ENCODE data around the gene TFEB.

Gene TFEB

DNA sequence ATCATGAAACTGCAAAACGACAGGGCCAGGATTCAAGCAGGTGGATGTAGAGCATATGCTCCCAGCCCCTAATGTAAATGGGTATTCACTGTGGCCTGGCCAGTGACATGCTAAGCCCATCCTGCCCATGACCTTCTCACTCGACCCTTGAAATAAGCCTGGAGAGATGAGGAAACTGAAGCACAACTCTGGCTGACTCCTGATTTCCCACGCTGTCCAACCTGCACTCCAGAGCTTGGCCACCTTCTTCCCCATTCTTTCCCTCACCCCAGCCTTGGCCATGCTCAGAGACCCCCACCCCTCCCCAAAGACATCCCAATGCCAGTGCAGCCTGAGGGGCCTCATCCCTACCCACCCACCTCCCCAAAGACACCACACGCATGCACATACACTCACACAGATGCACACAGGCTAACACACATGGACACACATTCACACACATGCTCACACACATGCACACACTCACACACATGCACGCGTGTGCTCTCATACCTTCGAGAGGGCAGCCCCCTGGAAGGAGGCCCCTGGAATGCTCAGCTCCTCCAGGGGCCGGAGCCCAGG is 12.4 kb downstream of the TFEB start:
- H3K36me3 ChIP-seq (ENCODE audit: control insufficient read depth, insufficient read depth, low read length): no peaks in the 10 kb centered on the region
- WGBS, 2 experiments: 90 to 95% methylated on average over 8 of the region's 8 CpGs
- no peak overlapping the region for H3K27ac ChIP-seq (ENCODE audit: insufficient read depth, low read depth, low read length, poor library complexity, severe bottlenecking)
- no peaks in the 10 kb centered on the region for H3K4me1 ChIP-seq (ENCODE audit: control insufficient read depth, insufficient read depth, low read length)
- no peak overlapping the region for H3K4me3 ChIP-seq (ENCODE audit: insufficient read depth, low read depth, low read length)
- no peaks in the 10 kb centered on the region for H3K27me3 ChIP-seq (ENCODE audit: control insufficient read depth, insufficient read depth, low read length, poor library complexity, severe bottlenecking)
- no peaks in the 10 kb centered on the region for H3K9me3 ChIP-seq (ENCODE audit: control insufficient read depth, low read length)

DNA sequence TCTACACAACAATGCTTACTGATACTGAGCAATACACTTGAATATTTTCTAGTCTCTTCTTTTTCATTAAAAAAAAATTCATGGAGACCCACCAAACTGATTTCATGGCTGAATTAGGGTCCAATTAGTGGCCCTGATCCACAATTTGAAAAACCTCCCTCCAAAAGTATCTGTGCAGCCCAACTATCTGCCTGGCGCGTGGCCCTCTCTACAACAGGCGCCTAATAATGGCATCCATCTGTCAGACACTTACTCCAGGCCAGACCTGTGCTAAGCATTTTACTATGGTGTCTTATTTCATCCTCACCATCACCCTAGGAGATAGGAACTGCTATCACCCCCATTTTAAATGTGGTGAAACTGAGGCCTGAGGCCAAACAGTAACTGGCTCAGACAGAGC is 14.0 kb downstream of the TFEB start:
- Histone ChIP-seq H3K4me1 (ENCODE audit: control insufficient read depth, insufficient read depth, low read length) (no peaks in the 10 kb centered on the region), H3K9me3 (ENCODE audit: control insufficient read depth, low read length) (no peaks in the 10 kb centered on the region), H3K27ac (ENCODE audit: insufficient read depth, low read depth, low read length, poor library complexity, severe bottlenecking) (no peak overlapping the region), H3K27me3 (ENCODE audit: control insufficient read depth, insufficient read depth, low read length, poor library complexity, severe bottlenecking) (no peaks in the 10 kb centered on the region), H3K4me3 (ENCODE audit: insufficient read depth, low read depth, low read length) (no peak overlapping the region), H3K36me3 (ENCODE audit: control insufficient read depth, insufficient read depth, low read length) (no peaks in the 10 kb centered on the region)
- 95 to 96% methylated on average over 3 of the region's 3 CpGs for WGBS, 2 experiments

DNA sequence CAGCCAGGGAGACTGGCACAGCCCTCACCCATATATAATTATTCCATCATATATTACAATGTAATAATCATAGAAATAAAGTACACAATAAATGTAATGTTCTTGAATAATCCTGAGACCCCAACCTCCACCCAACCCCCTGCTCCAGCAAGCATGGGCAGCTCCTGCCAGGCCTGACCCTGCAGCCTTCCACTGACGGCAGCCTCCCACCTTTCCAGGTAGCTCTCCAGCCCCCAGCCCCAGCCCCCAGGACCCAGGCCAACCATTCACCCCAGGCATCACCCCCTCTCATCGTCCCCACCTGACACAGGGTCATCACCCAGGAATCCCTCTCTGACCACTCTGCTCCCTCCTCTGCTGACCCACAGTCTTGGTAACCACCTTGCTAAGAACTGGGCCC is 14.6 kb downstream of the TFEB start:
- Histone ChIP-seq H3K27me3 (ENCODE audit: control insufficient read depth, insufficient read depth, low read length, poor library complexity, severe bottlenecking) (no peaks in the 10 kb centered on the region), H3K27ac (ENCODE audit: insufficient read depth, low read depth, low read length, poor library complexity, severe bottlenecking) (no peak overlapping the region), H3K9me3 (ENCODE audit: control insufficient read depth, low read length) (no peaks in the 10 kb centered on the region), H3K36me3 (ENCODE audit: control insufficient read depth, insufficient read depth, low read length) (no peaks in the 10 kb centered on the region), H3K4me3 (ENCODE audit: insufficient read depth, low read depth, low read length) (no peak overlapping the region), H3K4me1 (ENCODE audit: control insufficient read depth, insufficient read depth, low read length) (no peaks in the 10 kb centered on the region)
- 87 to 88% methylated on average over 2 of the region's 2 CpGs for WGBS, 2 experiments

DNA sequence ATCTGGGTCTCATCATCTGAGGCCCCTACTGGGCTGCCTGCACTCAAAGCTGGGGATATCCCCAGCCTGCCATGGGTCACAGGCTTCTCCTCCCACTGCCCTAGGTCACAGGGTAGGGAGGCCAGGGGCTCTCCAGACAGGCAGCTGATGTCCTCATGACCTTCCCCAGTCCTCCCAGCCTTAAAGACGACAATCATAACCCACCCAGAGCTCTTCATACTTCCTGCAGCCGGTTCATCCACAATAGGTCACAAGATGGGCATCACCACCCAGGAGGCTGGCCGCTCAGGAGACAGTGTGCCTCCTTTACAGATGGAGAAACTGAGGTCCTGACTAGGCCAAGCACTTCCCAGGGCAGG is 15.2 kb downstream of the TFEB start:
- Histone ChIP-seq H3K27me3 (ENCODE audit: control insufficient read depth, insufficient read depth, low read length, poor library complexity, severe bottlenecking) (no peaks in the 10 kb centered on the region), H3K4me3 (ENCODE audit: insufficient read depth, low read depth, low read length) (no peak overlapping the region), H3K27ac (ENCODE audit: insufficient read depth, low read depth, low read length, poor library complexity, severe bottlenecking) (no peak overlapping the region), H3K9me3 (ENCODE audit: control insufficient read depth, low read length) (no peaks in the 10 kb centered on the region), H3K4me1 (ENCODE audit: control insufficient read depth, insufficient read depth, low read length) (no peaks in the 10 kb centered on the region), H3K36me3 (ENCODE audit: control insufficient read depth, insufficient read depth, low read length) (no peaks in the 10 kb centered on the region)
- WGBS, 2 experiments: 91 to 95% methylated on average over 3 of the region's 3 CpGs

DNA sequence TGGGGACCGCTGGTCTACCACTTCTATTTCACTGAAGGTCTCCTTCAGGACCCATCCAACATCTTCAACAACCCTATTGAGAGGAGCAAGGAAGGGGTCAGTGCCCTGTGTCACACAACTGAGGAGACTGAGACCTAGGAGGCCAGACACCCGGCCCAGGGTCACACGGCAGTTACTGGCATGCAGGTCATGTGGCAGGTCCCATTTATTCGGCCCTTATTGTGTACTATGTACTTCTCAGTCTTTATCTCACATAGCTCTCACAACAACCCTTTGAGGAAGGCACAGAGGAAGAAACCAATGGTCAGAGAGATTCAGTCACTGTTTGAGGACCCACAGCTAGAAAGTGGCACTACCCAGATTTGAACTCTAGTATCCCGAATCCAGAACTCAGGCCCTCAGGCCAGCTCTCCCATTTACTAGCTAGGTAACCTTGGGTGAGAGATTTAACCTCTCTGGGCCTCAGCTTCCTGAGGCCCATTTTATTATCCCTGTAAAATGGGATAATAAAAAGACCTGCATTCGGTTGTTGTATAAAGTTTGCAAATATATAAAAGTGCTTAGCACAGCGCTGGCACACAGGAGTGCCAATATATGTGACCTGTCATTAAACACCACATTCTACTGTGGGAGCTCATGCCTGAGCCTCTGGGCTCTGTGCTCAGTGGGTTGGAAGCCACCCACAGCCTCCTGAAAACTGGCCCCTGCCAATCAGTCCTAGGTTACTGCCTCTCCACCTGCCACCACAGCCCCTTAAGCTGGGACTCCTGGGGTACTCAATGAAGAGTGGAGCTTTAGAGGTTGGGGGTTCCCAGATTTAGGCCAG is 15.8 kb downstream of the TFEB start:
- H3K4me3 ChIP-seq (ENCODE audit: insufficient read depth, low read depth, low read length): no peak overlapping the region
- no peaks in the 10 kb centered on the region for H3K9me3 ChIP-seq (ENCODE audit: control insufficient read depth, low read length)
- no peak overlapping the region for H3K27ac ChIP-seq (ENCODE audit: insufficient read depth, low read depth, low read length, poor library complexity, severe bottlenecking)
- H3K4me1 ChIP-seq (ENCODE audit: control insufficient read depth, insufficient read depth, low read length): no peaks in the 10 kb centered on the region
- H3K36me3 ChIP-seq (ENCODE audit: control insufficient read depth, insufficient read depth, low read length): no peaks in the 10 kb centered on the region
- WGBS, 2 experiments: 90 to 94% methylated on average over 6 to 7 of the region's 7 CpGs
- H3K27me3 ChIP-seq (ENCODE audit: control insufficient read depth, insufficient read depth, low read length, poor library complexity, severe bottlenecking): no peaks in the 10 kb centered on the region

DNA sequence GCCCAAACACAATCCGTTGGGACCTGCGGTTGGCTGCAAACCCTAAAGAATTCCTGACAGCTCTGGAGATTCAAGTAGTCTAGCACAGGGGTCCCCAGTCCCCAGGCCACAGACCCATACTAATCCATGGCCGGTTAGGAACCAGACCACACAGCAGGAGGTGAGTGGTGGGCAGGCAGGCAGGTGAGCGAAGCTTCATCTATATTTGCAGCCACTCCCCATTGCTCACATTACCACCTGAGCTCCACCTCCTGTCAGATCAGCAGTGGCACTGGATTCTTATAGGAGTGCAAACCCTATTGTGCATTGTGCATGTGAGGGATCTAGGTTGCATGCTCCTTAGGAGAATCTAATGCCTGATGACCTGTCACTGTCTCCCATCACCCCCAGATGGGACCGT is 16.6 kb downstream of the TFEB start:
- no peaks in the 10 kb centered on the region for H3K27me3 ChIP-seq (ENCODE audit: control insufficient read depth, insufficient read depth, low read length, poor library complexity, severe bottlenecking)
- no peak overlapping the region for H3K27ac ChIP-seq (ENCODE audit: insufficient read depth, low read depth, low read length, poor library complexity, severe bottlenecking)
- WGBS, 2 experiments: 85 to 89% methylated on average over 4 of the region's 5 CpGs
- H3K4me3 ChIP-seq (ENCODE audit: insufficient read depth, low read depth, low read length): no peak overlapping the region
- H3K9me3 ChIP-seq (ENCODE audit: control insufficient read depth, low read length): no peaks in the 10 kb centered on the region
- no peaks in the 10 kb centered on the region for H3K4me1 ChIP-seq (ENCODE audit: control insufficient read depth, insufficient read depth, low read length)
- H3K36me3 ChIP-seq (ENCODE audit: control insufficient read depth, insufficient read depth, low read length): no peaks in the 10 kb centered on the region

DNA sequence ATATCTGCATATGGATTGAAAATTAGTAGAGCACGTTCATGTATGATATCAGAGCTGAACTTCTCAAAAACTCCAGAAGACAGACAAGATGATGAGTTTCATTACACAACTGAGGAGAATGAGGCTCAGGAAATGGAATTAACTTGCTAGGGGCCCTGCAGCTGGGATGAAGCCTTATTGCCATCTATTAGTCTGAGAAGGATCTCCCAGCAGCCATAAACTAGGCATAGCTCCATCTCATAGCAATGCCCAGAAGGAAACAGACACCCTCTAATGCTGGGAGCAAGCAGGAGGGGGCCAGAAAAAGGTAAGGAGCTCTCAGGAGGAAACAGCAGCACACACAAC is 18.0 kb downstream of the TFEB start:
- H3K36me3 ChIP-seq (ENCODE audit: control insufficient read depth, insufficient read depth, low read length): no peaks in the 10 kb centered on the region
- 69 to 94% methylated on average over 1 of the region's 1 CpG for WGBS, 2 experiments
- no peaks in the 10 kb centered on the region for H3K4me1 ChIP-seq (ENCODE audit: control insufficient read depth, insufficient read depth, low read length)

DNA sequence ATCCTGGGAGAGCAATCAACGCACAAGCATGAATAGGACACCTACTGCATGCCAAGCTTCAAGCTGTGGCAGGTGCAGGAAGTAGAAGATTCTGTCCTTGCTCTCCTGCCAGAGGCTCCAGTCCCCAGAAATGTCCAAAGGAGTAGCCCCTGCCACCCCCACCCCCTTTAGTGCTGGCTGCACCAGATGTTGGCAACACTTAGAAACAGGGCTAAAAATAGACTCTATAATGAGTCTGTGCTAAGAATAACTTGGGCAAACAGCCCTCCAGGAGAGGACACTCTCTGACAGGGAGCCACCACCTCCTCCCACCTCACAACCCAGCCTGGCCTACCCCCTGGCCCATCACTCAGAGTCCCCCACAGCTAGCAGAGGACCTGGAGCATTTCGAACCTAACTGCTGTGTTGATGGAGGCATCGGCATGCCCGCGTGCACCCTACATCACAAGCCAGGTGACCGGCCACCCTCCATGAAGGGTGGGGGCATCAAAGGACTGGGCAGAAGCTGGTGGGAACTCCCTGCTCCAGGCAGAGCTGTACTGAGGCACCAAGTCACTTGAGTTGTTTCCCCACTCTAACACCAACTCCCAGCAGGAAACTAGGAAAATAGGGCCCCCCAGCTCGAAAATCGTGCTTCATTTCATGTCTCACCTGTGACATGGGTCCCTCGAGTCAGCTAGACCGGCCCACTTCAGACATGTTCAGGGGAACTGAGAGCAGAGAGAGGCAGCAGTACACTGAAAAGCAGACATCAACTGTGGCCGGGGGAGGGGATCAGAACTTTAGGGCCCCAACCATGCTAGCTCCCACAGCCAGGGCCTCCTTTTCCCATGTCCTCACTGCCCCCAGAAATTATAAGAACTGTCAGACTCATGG is 18.7 kb downstream of the TFEB start:
- no peak overlapping the region for H3K4me3 ChIP-seq (ENCODE audit: insufficient read depth, low read depth, low read length)
- WGBS, 2 experiments: 92% methylated on average over 11 of the region's 11 CpGs

More for the DNA sequence above, 18.0 kb downstream of the TFEB start:
- no peaks in the 10 kb centered on the region for H3K9me3 ChIP-seq (ENCODE audit: control insufficient read depth, low read length)
- H3K27me3 ChIP-seq (ENCODE audit: control insufficient read depth, insufficient read depth, low read length, poor library complexity, severe bottlenecking): no peaks in the 10 kb centered on the region
- no peak overlapping the region for H3K27ac ChIP-seq (ENCODE audit: insufficient read depth, low read depth, low read length, poor library complexity, severe bottlenecking)
- no peak overlapping the region for H3K4me3 ChIP-seq (ENCODE audit: insufficient read depth, low read depth, low read length)

DNA sequence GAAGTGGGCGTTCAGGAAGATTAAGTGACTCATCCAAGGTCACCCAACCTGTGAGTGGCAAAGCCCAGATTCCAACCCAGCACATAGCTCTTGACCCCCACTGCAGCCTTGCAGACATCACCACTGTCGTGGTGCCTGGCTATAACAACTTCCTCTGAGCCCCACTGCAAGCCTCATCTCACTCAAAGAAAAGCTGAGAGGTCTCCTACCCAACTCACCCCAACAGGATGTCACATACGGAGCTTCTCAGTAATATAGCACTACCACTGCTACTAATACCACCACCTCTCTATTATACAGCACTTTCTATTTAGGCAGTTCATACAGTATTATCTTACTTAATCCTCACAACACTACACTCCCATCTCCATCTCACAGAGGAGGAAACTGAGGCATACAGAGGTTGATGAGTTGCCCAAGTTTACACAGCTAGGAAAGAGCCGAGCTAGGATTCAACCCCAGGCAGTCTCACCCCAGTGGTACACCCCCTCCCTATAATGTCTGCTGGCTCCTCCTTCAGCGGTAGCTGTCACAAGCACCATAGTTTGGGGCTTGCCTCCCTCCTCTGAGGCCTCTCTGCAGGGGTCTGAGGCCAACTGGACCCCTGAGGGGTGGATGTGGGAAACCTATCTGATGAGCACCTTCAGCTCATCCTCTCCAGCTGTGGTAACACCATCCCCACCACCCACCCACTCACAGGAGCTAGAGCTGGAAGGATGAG is 19.5 kb downstream of the TFEB start:
- H3K4me1 ChIP-seq (ENCODE audit: control insufficient read depth, insufficient read depth, low read length): no peaks in the 10 kb centered on the region
- H3K27ac ChIP-seq (ENCODE audit: insufficient read depth, low read depth, low read length, poor library complexity, severe bottlenecking): no peak overlapping the region
- H3K36me3 ChIP-seq (ENCODE audit: control insufficient read depth, insufficient read depth, low read length): no peaks in the 10 kb centered on the region
- WGBS, 2 experiments: 81 to 85% methylated on average over 5 of the region's 5 CpGs
- H3K4me3 ChIP-seq (ENCODE audit: insufficient read depth, low read depth, low read length): no peak overlapping the region
- no peaks in the 10 kb centered on the region for H3K27me3 ChIP-seq (ENCODE audit: control insufficient read depth, insufficient read depth, low read length, poor library complexity, severe bottlenecking)
- no peaks in the 10 kb centered on the region for H3K9me3 ChIP-seq (ENCODE audit: control insufficient read depth, low read length)

More for the DNA sequence above, 18.7 kb downstream of the TFEB start:
- Histone ChIP-seq H3K27me3 (ENCODE audit: control insufficient read depth, insufficient read depth, low read length, poor library complexity, severe bottlenecking) (no peaks in the 10 kb centered on the region), H3K27ac (ENCODE audit: insufficient read depth, low read depth, low read length, poor library complexity, severe bottlenecking) (no peak overlapping the region), H3K36me3 (ENCODE audit: control insufficient read depth, insufficient read depth, low read length) (no peaks in the 10 kb centered on the region), H3K4me1 (ENCODE audit: control insufficient read depth, insufficient read depth, low read length) (no peaks in the 10 kb centered on the region), H3K9me3 (ENCODE audit: control insufficient read depth, low read length) (no peaks in the 10 kb centered on the region)
